H9 (cell line): Measurements from ENCODE around the gene CCDC57. TPM values are rescaled to one million over a fixed set of nuclear protein-coding genes. Genes with fewer than 3 reads are reported as not detected.

Experiments used
- DNase-seq: peaks from one replicate; pipeline ENCODE4 v3.0.0-alpha.2; 2017
- H2AFZ ChIP-seq: one replicate; pipeline ENCODE4 v1.6.1; 2013; ENCODE audit warnings: mild to moderate bottlenecking, low read length, control low read depth, moderate library complexity
- H2AK5ac ChIP-seq: 2 replicates; pipeline ENCODE4 v1.6.1; 2013; ENCODE audit warnings: low read length, control low read depth, mixed read lengths; ENCODE audit not compliant: insufficient read length
- H2BK120ac ChIP-seq: one replicate; pipeline ENCODE4 v1.6.1; 2013; ENCODE audit warnings: low read depth, mild to moderate bottlenecking, low read length, control low read depth, inconsistent platforms; ENCODE audit not compliant: poor library complexity, severe bottlenecking
- H2BK12ac ChIP-seq: 2 replicates; pipeline ENCODE4 v1.6.1; 2013; ENCODE audit warnings: low read length, control low read depth, mixed read lengths, low read depth; ENCODE audit not compliant: insufficient read length
- H2BK15ac ChIP-seq: 2 replicates; pipeline ENCODE4 v1.6.1; 2013; ENCODE audit warnings: low read depth, low read length, control low read depth
- H2BK20ac ChIP-seq: one replicate; pipeline ENCODE4 v1.6.1; 2013; ENCODE audit warnings: low read depth, mild to moderate bottlenecking, low read length, control low read depth, inconsistent platforms; ENCODE audit not compliant: poor library complexity, severe bottlenecking
- H2BK5ac ChIP-seq: 2 replicates; pipeline ENCODE4 v1.6.1; 2013; ENCODE audit warnings: low read length, control low read depth, mixed read lengths; ENCODE audit not compliant: insufficient read length
- H3K14ac ChIP-seq: 2 replicates; pipeline ENCODE4 v1.6.1; 2013; ENCODE audit warnings: low read length, control low read depth; ENCODE audit not compliant: insufficient read depth
- H3K18ac ChIP-seq: 2 replicates; pipeline ENCODE4 v1.6.1; 2013; ENCODE audit warnings: low read depth, mild to moderate bottlenecking, mixed read lengths, low read length, control low read depth; ENCODE audit not compliant: insufficient read length
- H3K23ac ChIP-seq: 2 replicates; pipeline ENCODE4 v1.6.1; 2013; ENCODE audit warnings: low read length, control low read depth, mixed read lengths, low read depth; ENCODE audit not compliant: insufficient read length
- H3K23me2 ChIP-seq: 2 replicates; pipeline ENCODE4 v1.6.1; 2013; ENCODE audit warnings: low read depth, mild to moderate bottlenecking, mixed read lengths, low read length, control low read depth; ENCODE audit not compliant: insufficient read length, poor library complexity, severe bottlenecking
- H3K27ac ChIP-seq: 2 replicates; pipeline ENCODE4 v1.5.1; 2013; ENCODE audit warnings: low read length, control low read depth, mixed read lengths, low read depth; ENCODE audit not compliant: insufficient read length
- H3K27me3 ChIP-seq: 2 replicates; pipeline ENCODE4 v1.6.1; 2013; ENCODE audit warnings: low read length, control low read depth, inconsistent platforms; ENCODE audit not compliant: insufficient read depth
- H3K4ac ChIP-seq: 2 replicates; pipeline ENCODE4 v1.6.1; 2013; ENCODE audit warnings: low read depth, mild to moderate bottlenecking, control low read depth, inconsistent platforms, low read length, moderate library complexity
- H3K4me1 ChIP-seq: 2 replicates; pipeline ENCODE4 v1.6.1; 2013; ENCODE audit warnings: low read length, control low read depth, inconsistent platforms; ENCODE audit not compliant: insufficient read depth
- H3K4me2 ChIP-seq: 2 replicates; pipeline ENCODE4 v1.6.1; 2013; ENCODE audit warnings: low read length, control low read depth, mixed read lengths; ENCODE audit not compliant: insufficient read length, insufficient read depth
- H3K56ac ChIP-seq: 2 replicates; pipeline ENCODE4 v1.6.1; 2013; ENCODE audit warnings: low read depth, mild to moderate bottlenecking, mixed read lengths, low read length, control low read depth; ENCODE audit not compliant: insufficient read length
- H3K79me1 ChIP-seq: 2 replicates; pipeline ENCODE4 v1.6.1; 2013; ENCODE audit warnings: low read depth, mild to moderate bottlenecking, moderate library complexity, low read length, control low read depth, inconsistent platforms; ENCODE audit not compliant: insufficient read depth, poor library complexity, severe bottlenecking
- H3K79me2 ChIP-seq: 2 replicates; pipeline ENCODE4 v1.6.1; 2013; ENCODE audit warnings: low read length, control low read depth, inconsistent platforms; ENCODE audit not compliant: insufficient read depth
- H3K9ac ChIP-seq: 2 replicates; pipeline ENCODE4 v1.6.1; 2013; ENCODE audit warnings: low read length, control low read depth, mixed read lengths; ENCODE audit not compliant: insufficient read length; ENCODE audit errors: extremely low read depth
- H3K9me3 ChIP-seq: one replicate; pipeline ENCODE4 v1.6.1; 2013; ENCODE audit warnings: low read depth, low read length, inconsistent platforms; ENCODE audit not compliant: control insufficient read depth
- H3T11ph ChIP-seq: one replicate; pipeline ENCODE4 v1.6.1; 2013; ENCODE audit warnings: mild to moderate bottlenecking, low read length, control low read depth, inconsistent platforms
- H4K20me1 ChIP-seq: one replicate; pipeline ENCODE4 v1.6.1; 2013; ENCODE audit not compliant: control insufficient read depth, insufficient read length, insufficient read depth
- H4K5ac ChIP-seq: 2 replicates; pipeline ENCODE4 v1.6.1; 2013; ENCODE audit warnings: low read depth, mild to moderate bottlenecking, mixed read lengths, low read length, control low read depth; ENCODE audit not compliant: insufficient read length
- H4K8ac ChIP-seq: replicated peaks from 2 replicates; pipeline ENCODE4 v1.6.1; 2013; ENCODE audit warnings: low read length, control low read depth, mixed read lengths, low read depth; ENCODE audit not compliant: insufficient read length
- H4K91ac ChIP-seq: 2 replicates; pipeline ENCODE4 v1.6.1; 2013; ENCODE audit warnings: low read depth, mild to moderate bottlenecking, moderate library complexity, mixed read lengths, low read length, control low read depth; ENCODE audit not compliant: insufficient read length
- H3K27ac Mint-ChIP-seq, 3 experiments: 2 replicates in 2 of 3; 3 replicates in 1 of 3; pipeline ENCODE4 v1.8.0; 2020 to 2021; ENCODE audit warnings: mixed read lengths in 3 of 3, mild to moderate bottlenecking in 1 of 3, moderate library complexity in 1 of 3
- H3K27me3 Mint-ChIP-seq: 2 replicates; pipeline ENCODE4 v1.8.0; 2021; ENCODE audit warnings: low read depth, mild to moderate bottlenecking, moderate library complexity, mixed read lengths
- H3K36me3 Mint-ChIP-seq, 3 experiments: 2 replicates in 2 of 3; 3 replicates in 1 of 3; pipeline ENCODE4 v1.8.0; 2020 to 2021; ENCODE audit warnings: low read depth in 3 of 3, mixed read lengths in 3 of 3; ENCODE audit not compliant: insufficient read depth in 1 of 3
- H3K4me1 Mint-ChIP-seq, 2 experiments: 2 replicates each; pipeline ENCODE4 v1.8.0; 2020; ENCODE audit warnings: mixed read lengths in 2 of 2
- H3K4me3 Mint-ChIP-seq, 2 experiments: 2 replicates in 1 of 2; 3 replicates in 1 of 2; pipeline ENCODE4 v1.8.0; 2020 to 2021; ENCODE audit warnings: mild to moderate bottlenecking in 2 of 2, mixed read lengths in 2 of 2, moderate library complexity in 1 of 2
- H3K9me3 Mint-ChIP-seq, 2 experiments: 2 replicates in 1 of 2; 3 replicates in 1 of 2; pipeline ENCODE4 v1.8.0; 2020; ENCODE audit warnings: mild to moderate bottlenecking in 2 of 2, mixed read lengths in 2 of 2, moderate library complexity in 1 of 2
- CTCF ChIP-seq: fragments of 200-600 bp; sonication (generic); conservative IDR thresholded peaks from 3 replicates; pipeline ENCODE4 v1.8.0; 2021; ENCODE audit warnings: antibody characterized with exemption, mild to moderate bottlenecking
- WGBS: extraction: QIAGEN DNeasy Blood & Tissue Kit; methylation state at CpG from one replicate; pipeline ENCODE4 v1.1.7; 2013; ENCODE audit warnings: missing lambda C conversion rate, low lambda C conversion rate, mixed read lengths; ENCODE audit not compliant: insufficient read length; ENCODE audit errors: extremely low coverage; 5-methylcytosine and 5-hydroxymethylcytosine counted together
- total RNA-seq: library from RNA; stranded (reverse); gene quantifications from 2 replicates; pipeline ENCODE4 v1.2.1, GENCODE V29; 2021

Gene CCDC57
- total RNA-seq, 1 experiment from 2014 or later: 11.0 TPM

GRCh38 chr17:82148997-82149396 is 63.6 kb downstream of the CCDC57 start:
- Histone ChIP-seq H2BK120ac (no peak overlapping the region), H3K56ac (no peak overlapping the region), H2AK5ac (no peak overlapping the region), H3K4ac (no peak overlapping the region), H3K4me1 (no peaks in the 10 kb centered on the region), H4K91ac (no peak overlapping the region), H4K5ac (no peak overlapping the region), H2BK15ac (no peak overlapping the region), H4K20me1 (no peaks in the 10 kb centered on the region), H3K9ac (no peak overlapping the region), H3K27me3 (no peaks in the 10 kb centered on the region), H3K79me2 (no peaks in the 10 kb centered on the region), H3K27ac (no peak overlapping the region), H3K9me3 (no peaks in the 10 kb centered on the region), H3K4me2 (no peak overlapping the region), H3K14ac (no peak overlapping the region), H3K23me2 (no peaks in the 10 kb centered on the region), H3K23ac (no peak overlapping the region), H2BK12ac (no peak overlapping the region), H4K8ac (no peak overlapping the region), H3K79me1 (no peaks in the 10 kb centered on the region), H2BK5ac (no peak overlapping the region), H2BK20ac (no peak overlapping the region), H3K18ac (no peak overlapping the region), H2AFZ (no peak overlapping the region), H3T11ph (no peak overlapping the region)
- Mint-ChIP-seq H3K27me3 (peaks cover 7% of the 10 kb centered on the region), H3K9me3 (peaks cover 7 to 37% of the 10 kb centered on the region in 2 experiments; a peak in 4 of 5 replicates), H3K27ac (no peak overlapping the region), H3K4me3 (no peak overlapping the region), H3K36me3 (peaks cover 8 to 37% (median 11%) of the 10 kb centered on the region in 3 experiments), H3K4me1 (no peaks in the 10 kb centered on the region)
- no CpG with 5 or more reads among the region's 2 CpGs for WGBS
- TF ChIP-seq CTCF: no peak
- DNase-seq: no peak
